HG03103 (cell line): ENCODE results near the gene SATB1.
"Not testable (repeated sequence)": the region's sequence is repeated elsewhere in the genome, so short reads cannot be mapped to it uniquely, and the experiment has no call there.

Experiments used
- ATAC-seq: cut with Tn5 transposase; IDR thresholded peaks from one replicate; pipeline ENCODE4 v1.9.1; 2021; ENCODE audit warnings: low read depth; ENCODE audit not compliant: unreplicated experiment

The SATB1 gene

DNA sequence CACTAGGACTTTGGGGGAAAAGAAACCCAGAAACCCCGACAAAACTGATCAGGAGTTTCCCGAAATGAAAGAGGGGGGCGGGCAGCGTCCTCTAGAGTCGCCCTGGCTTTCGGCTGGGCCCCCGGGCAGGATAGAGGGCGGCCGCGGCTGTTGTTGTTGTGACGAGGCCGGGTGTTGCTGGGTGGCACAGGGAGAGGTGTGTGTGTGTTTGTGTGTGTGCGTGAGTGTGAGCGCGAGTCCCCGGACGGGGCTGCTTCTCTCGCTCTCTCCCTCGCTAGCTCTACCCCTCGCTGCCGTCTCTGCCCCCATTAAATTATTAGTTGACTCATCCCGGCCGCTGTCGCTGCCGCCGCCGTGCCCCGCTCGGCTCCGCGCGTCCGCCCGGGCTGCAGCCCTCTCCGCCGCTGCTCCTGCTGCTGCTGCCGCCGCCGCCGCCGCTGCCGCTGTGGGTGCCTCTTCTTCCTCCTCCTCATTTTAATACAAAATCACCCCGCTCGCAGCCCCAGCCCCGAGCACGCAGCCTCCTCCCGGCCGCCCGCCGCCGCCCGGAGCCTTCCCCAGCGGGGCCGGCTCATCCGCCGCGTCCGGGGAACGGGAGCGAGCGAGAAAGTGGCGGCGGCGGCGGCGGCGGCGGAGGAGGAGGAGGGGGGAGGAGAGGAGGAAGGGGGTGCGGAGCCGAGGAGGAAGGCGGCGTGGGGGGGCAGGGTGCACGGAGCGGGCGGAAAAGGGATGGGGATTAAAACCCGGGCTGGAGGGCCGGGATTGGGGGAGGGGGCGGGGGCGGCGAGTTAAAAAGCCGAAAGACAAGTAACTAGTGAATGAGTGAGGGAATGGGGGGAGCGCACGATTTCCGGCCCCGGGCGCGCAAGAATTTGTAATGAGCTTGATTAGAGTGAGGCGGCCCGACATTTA lies at the start of gene SATB1:
TSS of gene SATB1 (minus strand) at position 611 of the 912 bp plus-strand sequence. CDS start 4,372 bp downstream, outside the sequence.
- peak; percentile 42 for ATAC-seq

- ATAC-seq, result no peak
Observed at GRCh38 chr3:18474202-18474601, 49.1 kb upstream of the SATB1 start.

- ATAC-seq, result no peak
Observed at GRCh38 chr3:18469775-18470174, 44.6 kb upstream of the SATB1 start.

- ATAC-seq, result no peak
Observed at GRCh38 chr3:18466136-18466535, 41.0 kb upstream of the SATB1 start.

- ATAC-seq, result no peak
Observed at GRCh38 chr3:18454766-18455165, 29.6 kb upstream of the SATB1 start.

DNA sequence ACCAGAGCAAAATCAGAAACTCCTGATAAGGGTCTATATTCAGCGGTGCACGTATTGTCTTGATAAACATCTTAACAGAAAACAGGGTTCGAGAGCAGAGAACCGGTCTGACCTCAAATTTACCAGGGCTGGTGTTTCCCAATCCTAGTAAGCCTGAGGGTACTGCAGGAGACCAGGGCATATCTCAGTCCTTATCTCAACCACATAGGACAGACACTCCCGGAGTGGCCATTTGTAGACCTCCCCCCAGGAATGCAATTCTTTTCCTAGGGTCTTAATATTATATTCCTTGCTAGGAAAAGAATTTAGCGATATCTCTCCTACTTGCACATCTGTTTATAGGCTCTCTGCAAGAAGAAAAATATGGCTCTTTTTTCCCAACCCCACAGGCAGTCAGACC lies 24.5 kb upstream of the SATB1 start:
- ATAC-seq, result not testable (repeated sequence)

- ATAC-seq, result no peak
Observed at GRCh38 chr3:18447720-18448119, 22.6 kb upstream of the SATB1 start.

DNA sequence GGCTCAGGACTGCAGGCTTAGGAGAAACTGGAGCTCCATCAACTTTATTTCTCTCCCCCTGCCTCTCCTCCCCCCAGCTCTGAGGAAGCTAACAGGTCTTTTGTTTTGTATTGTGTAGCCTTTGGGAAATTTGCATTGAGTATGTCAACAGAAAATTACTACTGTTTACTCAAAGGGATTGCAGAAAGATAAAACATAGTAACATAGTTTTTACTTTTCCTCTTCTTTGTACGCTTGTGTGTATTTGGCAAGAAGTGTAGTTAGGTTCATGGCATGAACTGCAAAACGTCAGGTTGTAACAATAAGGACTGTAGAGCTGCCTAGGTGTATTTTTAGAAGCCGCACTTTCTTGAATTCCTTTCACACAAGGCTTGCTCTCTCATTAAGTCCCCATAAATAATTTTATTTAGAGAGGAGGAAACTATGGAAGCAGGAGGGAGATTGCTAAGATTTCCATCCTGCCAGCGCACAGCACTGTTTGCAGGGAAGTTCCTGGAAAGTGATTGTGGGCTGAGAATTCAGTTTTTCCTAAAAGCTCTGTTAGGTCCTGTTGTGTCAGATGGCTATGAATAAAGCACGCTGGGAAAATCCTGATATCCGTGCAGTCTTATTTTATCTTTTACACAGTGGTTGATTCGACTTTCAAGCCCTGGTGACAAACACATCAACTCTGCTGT lies 21.1 kb upstream of the SATB1 start:
- ATAC-seq, result no peak

DNA sequence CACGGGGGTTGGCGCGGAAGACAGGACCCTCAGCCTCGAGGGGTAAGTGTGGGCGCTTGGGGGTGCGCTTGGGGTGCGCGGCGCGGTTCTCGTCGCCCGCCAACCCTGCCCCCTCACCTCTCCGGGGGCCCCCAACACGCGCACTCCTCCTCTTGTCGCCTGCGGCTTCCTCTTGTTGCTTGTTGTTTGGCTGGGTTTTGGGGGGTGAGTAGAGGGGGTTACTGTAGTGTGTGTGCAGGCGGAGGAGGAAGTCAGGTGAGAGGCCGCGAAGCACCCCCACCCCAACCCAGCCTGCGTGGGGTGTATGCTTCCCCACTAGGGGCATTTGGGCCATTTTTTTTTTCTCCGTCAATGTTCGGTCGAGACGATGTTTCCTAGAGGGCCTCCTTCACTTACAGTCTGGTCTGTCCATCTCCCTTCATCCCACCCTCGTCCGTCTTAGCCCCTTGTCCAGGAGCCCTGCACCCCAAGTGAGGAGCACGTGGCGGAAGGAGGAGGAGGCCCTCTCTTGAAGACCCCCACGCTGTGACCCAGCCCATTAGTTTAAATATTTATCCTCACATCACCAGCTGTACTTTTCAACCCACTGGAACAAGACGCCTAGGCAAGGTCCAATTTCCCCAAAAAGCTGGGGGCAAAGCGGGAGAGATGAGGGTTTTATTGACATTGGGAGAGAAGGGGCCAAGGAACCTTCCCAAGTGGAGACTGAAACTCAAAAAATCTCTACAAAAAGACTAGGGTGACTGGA lies 20.4 kb upstream of the SATB1 start:
- ATAC-seq, result peak; percentile 13

GRCh38 chr3:18444595-18445400 lies 19.7 kb upstream of the SATB1 start:
- ATAC-seq, result peak; percentile 83

- ATAC-seq, result no peak
Observed at GRCh38 chr3:18443665-18444594, 18.8 kb upstream of the SATB1 start.

GRCh38 chr3:18442756-18443664 lies 17.9 kb upstream of the SATB1 start:
- no peak for ATAC-seq

DNA sequence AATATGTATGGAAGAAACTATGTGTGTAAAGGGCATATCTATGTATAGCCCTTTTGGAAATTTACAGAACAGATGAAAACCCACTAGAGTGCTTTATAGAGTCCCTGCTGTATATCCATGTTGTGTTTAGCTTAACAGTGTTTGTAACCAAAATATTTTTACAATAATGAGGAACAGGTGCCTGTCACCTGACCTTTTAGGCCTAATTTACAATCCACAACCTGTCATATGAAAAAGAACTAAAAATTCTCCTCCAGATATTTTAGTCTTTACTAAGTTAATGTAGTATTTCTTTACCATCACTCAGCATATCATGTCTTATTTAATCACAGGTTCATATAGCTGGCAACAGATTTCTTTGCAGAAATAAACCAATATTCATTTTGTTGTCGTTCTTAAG lies 16.4 kb upstream of the SATB1 start:
- ATAC-seq, result no peak

GRCh38 chr3:18440066-18440722 lies 15.1 kb upstream of the SATB1 start:
- no peak for ATAC-seq

GRCh38 chr3:18439281-18439680 lies 14.1 kb upstream of the SATB1 start:
- ATAC-seq, result no peak

DNA sequence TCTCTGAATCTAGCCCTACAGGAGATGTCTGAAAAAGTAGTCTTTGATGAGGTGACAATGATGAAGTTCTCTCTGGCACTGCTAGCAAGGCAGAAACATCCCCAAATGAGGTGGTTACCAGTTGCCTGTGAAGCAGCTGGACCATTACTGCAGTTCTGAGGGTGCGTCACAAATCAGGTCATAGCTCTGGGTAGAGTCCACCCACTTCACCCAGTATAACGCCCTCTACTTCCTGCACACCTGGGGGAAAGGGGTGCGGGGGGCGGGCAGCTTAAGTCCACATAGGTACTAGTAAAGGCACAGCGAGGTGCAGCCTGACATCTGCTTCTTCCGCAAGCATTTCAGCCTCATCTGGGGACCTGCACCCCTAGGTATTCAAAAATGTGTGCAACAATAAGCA lies 13.4 kb upstream of the SATB1 start:
- no peak for ATAC-seq

GRCh38 chr3:18436213-18436612 lies 11.1 kb upstream of the SATB1 start:
- ATAC-seq, result no peak

DNA sequence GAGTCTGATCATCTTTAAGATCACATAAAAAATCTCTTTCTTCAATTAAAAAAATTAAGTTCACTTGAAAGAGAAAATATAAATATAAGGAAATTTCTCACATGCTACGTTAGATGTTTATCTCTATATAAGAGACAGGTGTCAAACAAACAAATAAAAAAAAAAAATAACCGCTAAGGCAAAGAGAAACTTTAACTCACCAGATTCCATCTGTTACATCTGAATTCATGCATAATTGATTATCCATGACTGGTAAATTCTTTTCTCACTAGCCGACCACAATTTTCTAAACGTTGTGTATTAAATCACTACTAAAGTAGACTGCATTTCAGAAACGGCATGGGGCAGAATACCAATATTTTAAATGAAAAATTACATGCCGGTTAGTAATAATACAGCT lies 9.6 kb upstream of the SATB1 start:
- ATAC-seq, result no peak
